ENCODE results near the gene MPC1. TPM values are rescaled to one million over a fixed set of nuclear protein-coding genes. Genes with fewer than 3 reads are reported as not detected.
"Not testable (repeated sequence)": the region's sequence is repeated elsewhere in the genome, so short reads cannot be mapped to it uniquely, and the experiment has no call there.

MPC1 gene
- total and polyA plus RNA-seq, 2 donors from 2014 or later, result 74.1 to 313 TPM

GRCh38 chr6:166402582-166403277 lies 20.0 kb upstream of the MPC1 start:
- DNase-seq (no peak), FAIRE-seq (no peak)
- Histone ChIP-seq H3K4me3 (ENCODE audit: low read length in 3 of 3) (no peak overlapping the region), H3K4me1 (ENCODE audit: control insufficient read depth in 2 of 3, insufficient read depth in 2 of 3, low read depth in 1 of 3, low read length in 3 of 3) (peaks cover 0 to 4% (median 2%) of the 10 kb centered on the region in 3 donors), H3K9me3 (ENCODE audit: control insufficient read depth in 2 of 3, insufficient read depth in 1 of 3, low read length in 3 of 3) (no peaks in the 10 kb centered on the region), H3K27me3 (ENCODE audit: control insufficient read depth, insufficient read depth, low read length) (no peaks in the 10 kb centered on the region), H3K36me3 (ENCODE audit: control insufficient read depth in 2 of 3, insufficient read depth in 3 of 3, low read length in 3 of 3) (no peaks in the 10 kb centered on the region), H3K27ac (ENCODE audit: low read depth in 2 of 2, low read length in 2 of 2) (no peak overlapping the region), H3K9ac (ENCODE audit: low read length in 3 of 3) (no peak overlapping the region)
- intact Hi-C loops (cut with DNase I), result loop anchor here (10.0 kb wide), 1 partner anchor 128 kb away; no protein-coding TSS in a partner anchor
- no peak for TF ChIP-seq CTCF (IDR thresholded peaks at IDR 0.05; ENCODE audit: borderline replicate concordance, extremely low read depth, insufficient read depth)

GRCh38 chr6:166400649-166401250 lies 18.0 kb upstream of the MPC1 start:
- not testable (repeated sequence) for H3K4me3 ChIP-seq (ENCODE audit: low read length in 3 of 3); H3K27ac ChIP-seq (ENCODE audit: low read depth in 2 of 2, low read length in 2 of 2); FAIRE-seq; H3K36me3 ChIP-seq (ENCODE audit: control insufficient read depth in 2 of 3, insufficient read depth in 3 of 3, low read length in 3 of 3); H3K9ac ChIP-seq (ENCODE audit: low read length in 3 of 3); H3K27me3 ChIP-seq (ENCODE audit: control insufficient read depth, insufficient read depth, low read length); H3K9me3 ChIP-seq (ENCODE audit: control insufficient read depth in 2 of 3, insufficient read depth in 1 of 3, low read length in 3 of 3); H3K4me1 ChIP-seq (ENCODE audit: control insufficient read depth in 2 of 3, insufficient read depth in 2 of 3, low read depth in 1 of 3, low read length in 3 of 3)
- peak in 4 of 5 donors; percentile 71 to 86 (median 74) for DNase-seq
- intact Hi-C loops (cut with DNase I), result loop anchor here (10.0 kb wide), 1 partner anchor 126 kb away; no protein-coding TSS in a partner anchor
- TF ChIP-seq CTCF (IDR thresholded peaks at IDR 0.05; ENCODE audit: borderline replicate concordance, extremely low read depth, insufficient read depth), result peak; percentile 93

GRCh38 chr6:166400181-166400580 lies 17.4 kb upstream of the MPC1 start:
- H3K4me3 ChIP-seq (ENCODE audit: low read length in 3 of 3), result no peak overlapping the region
- no peaks in the 10 kb centered on the region for H3K9me3 ChIP-seq (ENCODE audit: control insufficient read depth in 2 of 3, insufficient read depth in 1 of 3, low read length in 3 of 3)
- H3K9ac ChIP-seq (ENCODE audit: low read length in 3 of 3), result no peak overlapping the region
- DNase-seq (peak in 1 of 5 donors; percentile 35), FAIRE-seq (peak; percentile 75)
- H3K27ac ChIP-seq (ENCODE audit: low read depth in 2 of 2, low read length in 2 of 2), result no peak overlapping the region
- H3K4me1 ChIP-seq (ENCODE audit: control insufficient read depth in 2 of 3, insufficient read depth in 2 of 3, low read depth in 1 of 3, low read length in 3 of 3), result peaks cover 0 to 4% (median 2%) of the 10 kb centered on the region in 3 donors
- no peak for TF ChIP-seq CTCF (IDR thresholded peaks at IDR 0.05; ENCODE audit: borderline replicate concordance, extremely low read depth, insufficient read depth)
- intact Hi-C loops (cut with DNase I), result loop anchor here (10.0 kb wide), 1 partner anchor 125 kb away; no protein-coding TSS in a partner anchor
- H3K36me3 ChIP-seq (ENCODE audit: control insufficient read depth in 2 of 3, insufficient read depth in 3 of 3, low read length in 3 of 3), result no peaks in the 10 kb centered on the region
- H3K27me3 ChIP-seq (ENCODE audit: control insufficient read depth, insufficient read depth, low read length), result no peaks in the 10 kb centered on the region

Measured in kidney (tissue), 14 donors.